Lung (tissue), 12 donors: ENCODE measurements around the gene DMBT1. TPM values are rescaled to one million over a fixed set of nuclear protein-coding genes. Genes with fewer than 3 reads are reported as not detected.
A peak's percentile ranks its signal among the peaks of the same experiment; 100 is the strongest.

Experiments
- ATAC-seq: fragments of 200-7000 bp; cut with Tn5 transposase; one replicate; pipeline ENCODE4 v1.9.1; 2020; ENCODE audit warnings: moderate number of reproducible peaks; ENCODE audit not compliant: insufficient read depth, low FRiP score
- DNase-seq, 3 donors: peaks; one replicate each; pipeline ENCODE4 v3.0.0-alpha.2; 2013 to 2017
- H3K27ac ChIP-seq, 2 donors: one replicate each; pipeline ENCODE4 v1.5.1; 2013; ENCODE audit warnings: mild to moderate bottlenecking in 2 of 2, moderate library complexity in 2 of 2, control low read depth in 1 of 2, inconsistent platforms in 1 of 2, low read depth in 1 of 2, low read length in 1 of 2
- H3K27me3 ChIP-seq, 3 donors: one replicate each; pipeline ENCODE4 v1.5.1; 2013; ENCODE audit warnings: low read length in 2 of 3; ENCODE audit not compliant: control insufficient read depth in 3 of 3, insufficient read depth in 3 of 3
- H3K36me3 ChIP-seq, 4 donors: one replicate each; pipeline ENCODE4 v1.5.1; 2013; ENCODE audit warnings: low read length in 4 of 4, mild to moderate bottlenecking in 1 of 4, moderate library complexity in 1 of 4; ENCODE audit not compliant: control insufficient read depth in 4 of 4, insufficient read depth in 4 of 4
- H3K4me1 ChIP-seq, 5 donors: one replicate each; pipeline ENCODE4 v1.5.1; 2013; ENCODE audit warnings: low read length in 5 of 5, mild to moderate bottlenecking in 2 of 5, moderate library complexity in 1 of 5; ENCODE audit not compliant: control insufficient read depth in 5 of 5, insufficient read depth in 5 of 5
- H3K4me3 ChIP-seq: one replicate; pipeline ENCODE4 v1.5.1; 2013; ENCODE audit warnings: mild to moderate bottlenecking, control low read depth, moderate library complexity
- H3K9ac ChIP-seq, 2 donors: one replicate each; pipeline ENCODE4 v1.5.1; 2013; ENCODE audit warnings: low read length in 2 of 2, control low read depth in 1 of 2; ENCODE audit not compliant: insufficient read depth in 1 of 2
- H3K9me3 ChIP-seq, 4 donors: one replicate each; pipeline ENCODE4 v1.5.1; 2013; ENCODE audit warnings: low read length in 3 of 4, mild to moderate bottlenecking in 1 of 4, moderate library complexity in 1 of 4; ENCODE audit not compliant: control insufficient read depth in 4 of 4, insufficient read depth in 3 of 4
- CTCF ChIP-seq: IDR thresholded peaks from 2 replicates; pipeline ENCODE4 v1.5.1; 2012; ENCODE audit warnings: mild to moderate bottlenecking; ENCODE audit errors: control extremely low read depth, extremely low read depth
- WGBS, 2 donors: extraction: QIAGEN DNeasy Blood & Tissue Kit; methylation state at CpG; one replicate each; pipeline ENCODE4 v1.1.7; 2013; 5-methylcytosine and 5-hydroxymethylcytosine counted together
- polyA plus RNA-seq, 2 donors: library from polyadenylated mRNA; stranded (reverse); fragments of 200-250 nt; gene quantifications; one replicate each; pipeline ENCODE4 v1.2.1, GENCODE V29; 2013
- total RNA-seq, 2 donors: library from RNA; depleted of rRNA in 1 of 2; stranded (reverse); fragments of >200 nt in 1 of 2; gene quantifications; one replicate each; pipeline ENCODE4 v1.2.1, GENCODE V29; 2014 to 2021
- donor health status: control.
- donor health status: control.
- donor health status: Bipolar disorder and iron deficiency.
- donor health status: healthy.
- donor health status: DM: yes; HTN: yes; CAD: no.

DMBT1 gene
- total and polyA plus RNA-seq, 4 donors, result 21.1 to 337 (median 111) TPM

- Histone ChIP-seq H3K9me3 (peaks cover 0 to 3% (median 0%) of the 10 kb centered on the region in 4 donors), H3K27me3 (no peaks in the 10 kb centered on the region), H3K36me3 (no peaks in the 10 kb centered on the region), H3K9ac (no peak overlapping the region), H3K27ac (no peak overlapping the region), H3K4me3 (no peak overlapping the region), H3K4me1 (no peaks in the 10 kb centered on the region)
- 87 to 94% methylated on average over 5 of the region's 5 CpGs for WGBS, 2 donors
- DNase-seq (no peak), ATAC-seq (no peak)
- no peak for TF ChIP-seq CTCF
Measured at GRCh38 chr10:122624546-122624945, 64.0 kb downstream of the DMBT1 start.

- no peak for TF ChIP-seq CTCF
- DNase-seq, result no peak
- Histone ChIP-seq H3K4me1 (no peaks in the 10 kb centered on the region), H3K36me3 (no peaks in the 10 kb centered on the region), H3K9ac (no peak overlapping the region), H3K9me3 (no peaks in the 10 kb centered on the region), H3K27ac (no peak overlapping the region), H3K4me3 (no peak overlapping the region), H3K27me3 (no peaks in the 10 kb centered on the region)
- WGBS, 2 donors, result 92 to 93% methylated on average over 6 of the region's 6 CpGs
- no peak for ATAC-seq
Measured at GRCh38 chr10:122630526-122630925, 70.0 kb downstream of the DMBT1 start.

- no peaks in the 10 kb centered on the region for H3K9me3 ChIP-seq
- DNase-seq (peak; percentile 25 to 65 (median 25)), ATAC-seq (no peak)
- H3K36me3 ChIP-seq, result no peaks in the 10 kb centered on the region
- no peak overlapping the region for H3K4me3 ChIP-seq
- H3K27me3 ChIP-seq, result no peaks in the 10 kb centered on the region
- H3K9ac ChIP-seq, result no peak overlapping the region
- H3K4me1 ChIP-seq, result peaks cover 0 to 5% (median under 1%) of the 10 kb centered on the region in 5 donors
- H3K27ac ChIP-seq, result no peak overlapping the region
- 70 to 85% methylated on average over 5 of the region's 5 CpGs for WGBS, 2 donors
- TF ChIP-seq CTCF, result no peak
Measured at GRCh38 chr10:122632031-122632430, 71.5 kb downstream of the DMBT1 start.

- Histone ChIP-seq H3K9ac (no peak overlapping the region), H3K36me3 (no peaks in the 10 kb centered on the region), H3K9me3 (no peaks in the 10 kb centered on the region), H3K4me3 (no peak overlapping the region), H3K4me1 (peaks cover 0 to 7% (median 1%) of the 10 kb centered on the region in 5 donors), H3K27ac (no peak overlapping the region), H3K27me3 (no peaks in the 10 kb centered on the region)
- DNase-seq (peak in 1 of 3 donors; percentile 31), ATAC-seq (no peak)
- WGBS, 2 donors, result 65 to 69% methylated on average over 3 of the region's 3 CpGs
- no peak for TF ChIP-seq CTCF
Measured at GRCh38 chr10:122632576-122632975, 72.0 kb downstream of the DMBT1 start.
